ENCODE data around the gene EPHA4. TPM values are rescaled to one million over a fixed set of nuclear protein-coding genes. Genes with fewer than 3 reads are reported as not detected.

EPHA4 gene
- total RNA-seq, 1 experiment from 2014 or later: 3.4 TPM

DNA sequence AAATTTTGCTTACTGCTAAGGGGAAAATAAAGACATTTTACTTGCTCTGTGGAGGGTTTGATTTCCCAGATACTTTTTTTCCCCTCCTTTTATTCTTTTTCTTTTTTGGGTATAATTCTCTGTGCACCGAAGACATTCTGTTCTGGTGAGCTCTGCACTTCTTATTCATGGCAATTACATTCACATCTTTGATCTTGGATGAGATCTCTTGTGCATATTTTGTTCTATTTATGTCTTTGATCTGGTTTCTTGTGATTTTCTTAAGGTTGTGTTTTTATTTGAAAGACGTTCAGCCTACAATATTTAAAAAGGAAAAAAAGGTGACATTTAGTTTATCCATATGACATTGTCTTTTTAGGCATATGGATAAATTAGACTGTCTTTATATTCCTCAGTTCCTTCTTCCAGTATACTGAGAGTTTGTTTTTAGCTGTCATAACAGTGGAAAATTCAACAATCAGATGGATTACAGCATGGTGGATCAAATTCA is 33.7 kb upstream of the EPHA4 start:
- in situ Hi-C loops (cut with HindIII; ENCODE audit: low pct_unique_long_range_greater_than_20kb, low sequenced_read_pairs) (no loop called here), intact Hi-C loops (cut with micrococcal nuclease; ENCODE audit: unreplicated experiment) (no loop called here)
- H3K36me3 ChIP-seq (ENCODE audit: control insufficient read depth, insufficient read depth, low read length): no peaks in the 10 kb centered on the region
- ATAC-seq (no peak), DNase-seq (ENCODE audit: low read depth, low spot score) (no peak)
- no peak overlapping the region for H3K27ac ChIP-seq (ENCODE audit: low read length)
- no peaks in the 10 kb centered on the region for H3K4me1 ChIP-seq (ENCODE audit: control insufficient read depth, insufficient read depth, low read length)
- TF ChIP-seq POLR2AphosphoS5 (IDR thresholded peaks at IDR 0.05; ENCODE audit: low read depth, low read length) (no peak), TCF7L2 (IDR thresholded peaks at IDR 0.05; ENCODE audit: low read depth, low read length) (no peak), SIN3A (IDR thresholded peaks at IDR 0.05; ENCODE audit: borderline replicate concordance, insufficient read depth, low read depth, low read length) (no peak)
- TF ChIP-seq, protein P1, sequence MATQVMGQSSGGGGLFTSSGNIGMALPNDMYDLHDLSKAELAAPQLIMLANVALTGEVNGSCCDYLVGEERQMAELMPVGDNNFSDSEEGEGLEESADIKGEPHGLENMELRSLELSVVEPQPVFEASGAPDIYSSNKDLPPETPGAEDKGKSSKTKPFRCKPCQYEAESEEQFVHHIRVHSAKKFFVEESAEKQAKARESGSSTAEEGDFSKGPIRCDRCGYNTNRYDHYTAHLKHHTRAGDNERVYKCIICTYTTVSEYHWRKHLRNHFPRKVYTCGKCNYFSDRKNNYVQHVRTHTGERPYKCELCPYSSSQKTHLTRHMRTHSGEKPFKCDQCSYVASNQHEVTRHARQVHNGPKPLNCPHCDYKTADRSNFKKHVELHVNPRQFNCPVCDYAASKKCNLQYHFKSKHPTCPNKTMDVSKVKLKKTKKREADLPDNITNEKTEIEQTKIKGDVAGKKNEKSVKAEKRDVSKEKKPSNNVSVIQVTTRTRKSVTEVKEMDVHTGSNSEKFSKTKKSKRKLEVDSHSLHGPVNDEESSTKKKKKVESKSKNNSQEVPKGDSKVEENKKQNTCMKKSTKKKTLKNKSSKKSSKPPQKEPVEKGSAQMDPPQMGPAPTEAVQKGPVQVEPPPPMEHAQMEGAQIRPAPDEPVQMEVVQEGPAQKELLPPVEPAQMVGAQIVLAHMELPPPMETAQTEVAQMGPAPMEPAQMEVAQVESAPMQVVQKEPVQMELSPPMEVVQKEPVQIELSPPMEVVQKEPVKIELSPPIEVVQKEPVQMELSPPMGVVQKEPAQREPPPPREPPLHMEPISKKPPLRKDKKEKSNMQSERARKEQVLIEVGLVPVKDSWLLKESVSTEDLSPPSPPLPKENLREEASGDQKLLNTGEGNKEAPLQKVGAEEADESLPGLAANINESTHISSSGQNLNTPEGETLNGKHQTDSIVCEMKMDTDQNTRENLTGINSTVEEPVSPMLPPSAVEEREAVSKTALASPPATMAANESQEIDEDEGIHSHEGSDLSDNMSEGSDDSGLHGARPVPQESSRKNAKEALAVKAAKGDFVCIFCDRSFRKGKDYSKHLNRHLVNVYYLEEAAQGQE (IDR thresholded peaks at IDR 0.05; ENCODE audit: insufficient read depth in 1 of 2, low read depth in 2 of 2, low read length in 1 of 2): no peak
- TF ChIP-seq, protein P2, sequence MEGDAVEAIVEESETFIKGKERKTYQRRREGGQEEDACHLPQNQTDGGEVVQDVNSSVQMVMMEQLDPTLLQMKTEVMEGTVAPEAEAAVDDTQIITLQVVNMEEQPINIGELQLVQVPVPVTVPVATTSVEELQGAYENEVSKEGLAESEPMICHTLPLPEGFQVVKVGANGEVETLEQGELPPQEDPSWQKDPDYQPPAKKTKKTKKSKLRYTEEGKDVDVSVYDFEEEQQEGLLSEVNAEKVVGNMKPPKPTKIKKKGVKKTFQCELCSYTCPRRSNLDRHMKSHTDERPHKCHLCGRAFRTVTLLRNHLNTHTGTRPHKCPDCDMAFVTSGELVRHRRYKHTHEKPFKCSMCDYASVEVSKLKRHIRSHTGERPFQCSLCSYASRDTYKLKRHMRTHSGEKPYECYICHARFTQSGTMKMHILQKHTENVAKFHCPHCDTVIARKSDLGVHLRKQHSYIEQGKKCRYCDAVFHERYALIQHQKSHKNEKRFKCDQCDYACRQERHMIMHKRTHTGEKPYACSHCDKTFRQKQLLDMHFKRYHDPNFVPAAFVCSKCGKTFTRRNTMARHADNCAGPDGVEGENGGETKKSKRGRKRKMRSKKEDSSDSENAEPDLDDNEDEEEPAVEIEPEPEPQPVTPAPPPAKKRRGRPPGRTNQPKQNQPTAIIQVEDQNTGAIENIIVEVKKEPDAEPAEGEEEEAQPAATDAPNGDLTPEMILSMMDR (IDR thresholded peaks at IDR 0.05): no peak
- H3K9me3 ChIP-seq (ENCODE audit: control insufficient read depth, insufficient read depth, low read depth, low read length): no peaks in the 10 kb centered on the region
- POLR2A ChIA-PET: no interaction called here
- no TSS peak for BruUV-seq (replicated peaks)
- CTCF ChIA-PET: no interaction called here
- no peaks in the 10 kb centered on the region for H3K27me3 ChIP-seq (ENCODE audit: control insufficient read depth, insufficient read depth, low read length)
- H3K4me3 ChIP-seq (ENCODE audit: low read depth in 2 of 2, low read length in 2 of 2): no peak overlapping the region

DNA sequence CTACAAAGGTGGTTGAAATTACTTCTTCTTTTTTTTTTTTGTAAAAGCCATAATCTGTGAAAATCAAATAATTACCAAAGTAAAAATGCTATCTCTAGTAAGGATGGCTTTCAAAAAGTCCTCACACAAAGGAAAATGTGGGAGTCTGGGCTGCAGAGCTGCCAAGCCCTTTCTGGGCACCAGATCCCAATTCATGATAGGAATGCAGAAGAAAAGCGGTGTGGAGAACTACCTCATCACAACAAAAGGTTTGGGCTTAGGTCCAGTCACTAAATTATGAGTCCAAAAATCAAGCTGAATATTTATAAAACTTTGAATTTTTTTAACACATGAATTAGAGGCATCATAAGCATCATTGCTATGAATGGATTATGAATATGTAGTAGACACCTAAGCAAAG is 30.8 kb upstream of the EPHA4 start:
- in situ Hi-C loops (cut with HindIII; ENCODE audit: low pct_unique_long_range_greater_than_20kb, low sequenced_read_pairs): no loop called here
- ATAC-seq (no peak), DNase-seq (ENCODE audit: low read depth, low spot score) (no peak)
- Histone ChIP-seq H3K9me3 (ENCODE audit: control insufficient read depth, insufficient read depth, low read depth, low read length) (no peaks in the 10 kb centered on the region), H3K4me3 (ENCODE audit: low read depth in 2 of 2, low read length in 2 of 2) (no peak overlapping the region), H3K36me3 (ENCODE audit: control insufficient read depth, insufficient read depth, low read length) (no peaks in the 10 kb centered on the region), H3K27ac (ENCODE audit: low read length) (no peak overlapping the region), H3K27me3 (ENCODE audit: control insufficient read depth, insufficient read depth, low read length) (no peaks in the 10 kb centered on the region), H3K4me1 (ENCODE audit: control insufficient read depth, insufficient read depth, low read length) (no peaks in the 10 kb centered on the region)
- TF ChIP-seq, protein P2 (IDR thresholded peaks at IDR 0.05): no peak
- TF ChIP-seq TCF7L2 (IDR thresholded peaks at IDR 0.05; ENCODE audit: low read depth, low read length) (no peak), SIN3A (IDR thresholded peaks at IDR 0.05; ENCODE audit: borderline replicate concordance, insufficient read depth, low read depth, low read length) (no peak), POLR2AphosphoS5 (IDR thresholded peaks at IDR 0.05; ENCODE audit: low read depth, low read length) (no peak)
- TF ChIP-seq, protein P1 (IDR thresholded peaks at IDR 0.05; ENCODE audit: insufficient read depth in 1 of 2, low read depth in 2 of 2, low read length in 1 of 2): no peak
- CTCF ChIA-PET: no interaction called here
- BruUV-seq (replicated peaks): no TSS peak
- intact Hi-C loops (cut with micrococcal nuclease; ENCODE audit: unreplicated experiment): no loop called here
- POLR2A ChIA-PET: no interaction called here

Data from Panc1 (cell line).